K562 (cell line): ENCODE measurements around the gene POMGNT2. TPM values are rescaled to one million over a fixed set of nuclear protein-coding genes. Genes with fewer than 3 reads are reported as not detected.

Experiments
- BACH1 ChIP-seq: fragments of 200-800 bp; sonication (Bioruptor generic); IDR thresholded peaks from 2 replicates; pipeline ENCODE4 v1.6.1; 2016; ENCODE audit warnings: missing genetic modification characterization, missing compliant biosample characterization
- ELF1 ChIP-seq: fragments of 200-800 bp; sonication (Bioruptor generic); IDR thresholded peaks from 2 replicates; pipeline ENCODE4 v1.6.1; 2016; ENCODE audit warnings: missing genetic modification characterization, missing compliant biosample characterization
- EP300 ChIP-seq: IDR thresholded peaks from 2 replicates; pipeline ENCODE4 v1.6.1; 2012; ENCODE audit warnings: low read length, improper control_type of control experiment
- FOXK1 ChIP-seq: sonication (generic); formaldehyde crosslinking; IDR thresholded peaks from 2 replicates; pipeline ENCODE4 v1.8.0; 2022; ENCODE audit warnings: missing genetic modification reagents, mild to moderate bottlenecking, borderline replicate concordance
- FOXM1 ChIP-seq, 2 experiments: fragments of 450-650 bp in 1 of 2; sonication (generic) in 1 of 2; formaldehyde crosslinking in 1 of 2; IDR thresholded peaks; 2 replicates each; pipeline versions ENCODE4 v1.6.1 to v1.9.0; 2017 to 2022; ENCODE audit warnings: low read depth in 2 of 2, mild to moderate bottlenecking in 2 of 2, missing genetic modification reagents in 1 of 2, moderate library complexity in 1 of 2
- KAT2B ChIP-seq: IDR thresholded peaks from one replicate; pipeline ENCODE4 v1.6.1; 2012; ENCODE audit warnings: low read depth, mild to moderate bottlenecking, control low read depth, inconsistent platforms, low read length, moderate library complexity
- KDM1A ChIP-seq, 2 experiments: fragments of 450-650 bp; IDR thresholded peaks; 2 replicates each; pipeline ENCODE4 v1.6.1; 2016; ENCODE audit warnings: mild to moderate bottlenecking in 2 of 2
- MIER1 ChIP-seq: fragments of 450-650 bp; IDR thresholded peaks from 2 replicates; pipeline ENCODE4 v1.6.1; 2016; ENCODE audit warnings: antibody characterized with exemption, mild to moderate bottlenecking, low read depth
- MYC ChIP-seq, 2 experiments: fragments of 250-450 bp in 1 of 2; sonication (Bioruptor Pico) in 1 of 2; IDR thresholded peaks; 2 replicates each; pipeline versions ENCODE4 v1.5.1 to v1.6.1; 2012 to 2021; ENCODE audit warnings: low read depth in 2 of 2, borderline replicate concordance in 1 of 2, improper control_type of control experiment in 1 of 2, low read length in 1 of 2, mild to moderate bottlenecking in 1 of 2, moderate library complexity in 1 of 2
- NBN ChIP-seq: fragments of 450-650 bp; IDR thresholded peaks from 2 replicates; pipeline ENCODE4 v1.6.1; 2016; ENCODE audit warnings: low read depth, mild to moderate bottlenecking
- NFYB ChIP-seq: IDR thresholded peaks from 2 replicates; pipeline ENCODE4 v1.6.1; 2011; ENCODE audit warnings: mild to moderate bottlenecking, moderate library complexity; ENCODE audit not compliant: insufficient read length; ENCODE audit errors: extremely low read depth
- NONO ChIP-seq, 2 experiments: fragments of 200-400 bp in 1 of 2; fragments of 450-650 bp in 1 of 2; formaldehyde crosslinking in 1 of 2; IDR thresholded peaks; 2 replicates each; pipeline ENCODE4 v1.6.1; 2017; ENCODE audit warnings: low read depth in 2 of 2, mild to moderate bottlenecking in 2 of 2, moderate library complexity in 2 of 2, low read length in 1 of 2
- NR2F6 ChIP-seq: fragments of 450-650 bp; formaldehyde crosslinking; IDR thresholded peaks from 2 replicates; pipeline ENCODE4 v1.4.0; 2020; ENCODE audit warnings: mild to moderate bottlenecking
- PHB2 ChIP-seq: fragments of 450-650 bp; IDR thresholded peaks from 2 replicates; pipeline ENCODE4 v1.6.1; 2017; ENCODE audit warnings: low read depth
- POLR2B ChIP-seq: fragments of 450-650 bp; IDR thresholded peaks from 2 replicates; pipeline ENCODE4 v1.6.1; 2018; ENCODE audit warnings: low read depth; ENCODE audit not compliant: partially characterized antibody
- RBBP5 ChIP-seq: fragments of 200-600 bp; sonication (generic); IDR thresholded peaks from 2 replicates; pipeline ENCODE4 v1.6.1; 2012; ENCODE audit warnings: borderline replicate concordance, mild to moderate bottlenecking, low read length, control low read depth, inconsistent platforms; ENCODE audit not compliant: insufficient read depth, poor library complexity, severe bottlenecking
- ZNF12 ChIP-seq: sonication (generic); formaldehyde crosslinking; IDR thresholded peaks from 2 replicates; pipeline ENCODE4 v1.4.0; 2020; ENCODE audit warnings: mild to moderate bottlenecking, missing genetic modification reagents
- ZNF717 ChIP-seq: fragments of 250-450 bp; sonication (Bioruptor Pico); IDR thresholded peaks from 2 replicates; pipeline ENCODE4 v1.5.0; 2021
- polyA plus RNA-seq, 8 experiments: library from polyadenylated mRNA; depleted of rRNA in 4 of 8; stranded (reverse) in 5 of 8; unstranded in 3 of 8; fragments of >200 nt; fragmentation: Nextera tagmentation in 2 of 8; fragmentation: Illumina TruSeq in 1 of 8; extraction: Ambion mirVana in 2 of 8; extraction: Trizol in 1 of 8; gene quantifications; 2 replicates each; pipeline versions ENCODE4 v1.2.1 to v1.2.3, GENCODE V29; 2011 to 2014; ENCODE audit warnings: inconsistent platforms in 1 of 8, missing spikeins in 1 of 8
- total RNA-seq, 7 experiments: library from RNA; depleted of rRNA in 6 of 7; stranded (reverse); fragments of >200 nt in 6 of 7; fragmentation: Illumina TruSeq in 2 of 7; extraction: Trizol in 2 of 7; gene quantifications; 2 replicates each; pipeline versions ENCODE4 v1.2.1 to v1.2.3, GENCODE V29; 2011 to 2021; ENCODE audit warnings: low replicate concordance in 1 of 7
- TF ChIP-seq, protein P1 (sequence below): sonication (generic); formaldehyde crosslinking; IDR thresholded peaks from 2 replicates; pipeline ENCODE4 v1.8.0; 2022; ENCODE audit warnings: mild to moderate bottlenecking, low read depth, missing genetic modification reagents
- TF ChIP-seq, protein P2 (sequence below): IDR thresholded peaks from 2 replicates; pipeline ENCODE4 v1.6.1; 2011; ENCODE audit not compliant: insufficient read length; ENCODE audit errors: extremely low read depth
- TF ChIP-seq, protein P3 (sequence below): fragments of 450-650 bp; IDR thresholded peaks from 2 replicates; pipeline ENCODE4 v1.6.1; 2017; ENCODE audit warnings: antibody characterized with exemption

POMGNT2 gene
- total and polyA plus RNA-seq, 9 of the 15 experiments (the other 6 are each of a cell fraction or from before 2014, with no cell fraction given) = 0.65 to 14.1 (median 10.3) TPM

DNA sequence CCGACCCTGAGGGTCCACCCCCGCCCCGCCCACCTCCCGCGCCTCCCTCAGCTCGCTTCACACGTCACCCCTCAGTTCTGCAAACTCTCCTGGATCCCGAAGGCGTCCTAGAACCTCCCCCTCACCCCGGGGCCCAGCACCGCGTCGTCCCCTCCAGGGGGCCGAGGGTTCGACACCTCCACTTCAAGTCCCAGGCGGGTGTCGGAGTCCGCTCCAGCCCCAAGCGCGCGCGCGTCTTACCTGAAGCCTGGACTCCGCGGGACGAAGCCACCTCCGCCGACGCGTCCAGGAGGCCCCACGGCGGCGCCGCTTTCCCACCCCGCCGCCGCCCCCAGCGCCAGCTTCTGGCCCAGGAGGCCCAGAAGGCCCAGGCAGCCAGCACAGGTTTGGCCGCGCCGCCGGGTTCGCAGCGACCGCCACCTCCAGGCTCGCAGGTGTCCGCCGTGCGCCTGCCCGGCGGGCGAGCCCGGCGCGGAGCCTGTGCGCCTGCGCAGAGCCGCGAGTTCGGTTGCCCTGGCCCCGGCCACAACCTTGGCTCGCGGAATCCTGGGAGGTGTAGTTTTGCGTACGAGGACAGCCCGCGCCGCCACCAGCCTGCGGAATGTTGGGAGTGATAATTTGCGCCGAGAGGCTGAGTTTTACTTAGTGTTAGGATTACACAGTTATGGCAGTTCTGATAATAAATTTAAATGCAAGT lies at the start of gene POMGNT2 (continued):
- TF ChIP-seq, protein P1, sequence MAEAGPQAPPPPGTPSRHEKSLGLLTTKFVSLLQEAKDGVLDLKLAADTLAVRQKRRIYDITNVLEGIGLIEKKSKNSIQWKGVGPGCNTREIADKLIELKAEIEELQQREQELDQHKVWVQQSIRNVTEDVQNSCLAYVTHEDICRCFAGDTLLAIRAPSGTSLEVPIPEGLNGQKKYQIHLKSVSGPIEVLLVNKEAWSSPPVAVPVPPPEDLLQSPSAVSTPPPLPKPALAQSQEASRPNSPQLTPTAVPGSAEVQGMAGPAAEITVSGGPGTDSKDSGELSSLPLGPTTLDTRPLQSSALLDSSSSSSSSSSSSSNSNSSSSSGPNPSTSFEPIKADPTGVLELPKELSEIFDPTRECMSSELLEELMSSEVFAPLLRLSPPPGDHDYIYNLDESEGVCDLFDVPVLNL (CRISPR knock-in tag) = no peak
- TF ChIP-seq POLR2B = no peak
- TF ChIP-seq ZNF12 (CRISPR knock-in tag) = no peak
- TF ChIP-seq KAT2B = no peak
- TF ChIP-seq MYC (IDR thresholded peaks at IDR 0.05; ENCODE audit: low read depth, low read length) = peak; percentile 38; the same call in 1 of the 2 replicates
- TF ChIP-seq MYC (CRISPR knock-in tag; IDR thresholded peaks at IDR 0.05; ENCODE audit: borderline replicate concordance, low read depth) = no peak
- no peak for TF ChIP-seq NFYB
- TF ChIP-seq BACH1 (tag) = no peak
- peak; percentile 82 for TF ChIP-seq RBBP5
- TF ChIP-seq KDM1A (IDR thresholded peaks at IDR 0.05) = no peak
- no peak for TF ChIP-seq ZNF717 (CRISPR knock-in tag)
- TF ChIP-seq, protein P2, sequence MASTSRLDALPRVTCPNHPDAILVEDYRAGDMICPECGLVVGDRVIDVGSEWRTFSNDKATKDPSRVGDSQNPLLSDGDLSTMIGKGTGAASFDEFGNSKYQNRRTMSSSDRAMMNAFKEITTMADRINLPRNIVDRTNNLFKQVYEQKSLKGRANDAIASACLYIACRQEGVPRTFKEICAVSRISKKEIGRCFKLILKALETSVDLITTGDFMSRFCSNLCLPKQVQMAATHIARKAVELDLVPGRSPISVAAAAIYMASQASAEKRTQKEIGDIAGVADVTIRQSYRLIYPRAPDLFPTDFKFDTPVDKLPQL = no peak
- TF ChIP-seq NR2F6 (CRISPR knock-in tag) = no peak
- no peak for TF ChIP-seq FOXM1 (IDR thresholded peaks at IDR 0.05; ENCODE audit: low read depth)
- TF ChIP-seq FOXM1 (CRISPR knock-in tag; IDR thresholded peaks at IDR 0.05; ENCODE audit: low read depth) = no peak
- TF ChIP-seq ELF1 (tag) = no peak
- no peak for TF ChIP-seq EP300
- no peak for TF ChIP-seq PHB2
- no peak for TF ChIP-seq MIER1
- no peak for TF ChIP-seq FOXK1 (CRISPR knock-in tag)
- TF ChIP-seq, protein P3, sequence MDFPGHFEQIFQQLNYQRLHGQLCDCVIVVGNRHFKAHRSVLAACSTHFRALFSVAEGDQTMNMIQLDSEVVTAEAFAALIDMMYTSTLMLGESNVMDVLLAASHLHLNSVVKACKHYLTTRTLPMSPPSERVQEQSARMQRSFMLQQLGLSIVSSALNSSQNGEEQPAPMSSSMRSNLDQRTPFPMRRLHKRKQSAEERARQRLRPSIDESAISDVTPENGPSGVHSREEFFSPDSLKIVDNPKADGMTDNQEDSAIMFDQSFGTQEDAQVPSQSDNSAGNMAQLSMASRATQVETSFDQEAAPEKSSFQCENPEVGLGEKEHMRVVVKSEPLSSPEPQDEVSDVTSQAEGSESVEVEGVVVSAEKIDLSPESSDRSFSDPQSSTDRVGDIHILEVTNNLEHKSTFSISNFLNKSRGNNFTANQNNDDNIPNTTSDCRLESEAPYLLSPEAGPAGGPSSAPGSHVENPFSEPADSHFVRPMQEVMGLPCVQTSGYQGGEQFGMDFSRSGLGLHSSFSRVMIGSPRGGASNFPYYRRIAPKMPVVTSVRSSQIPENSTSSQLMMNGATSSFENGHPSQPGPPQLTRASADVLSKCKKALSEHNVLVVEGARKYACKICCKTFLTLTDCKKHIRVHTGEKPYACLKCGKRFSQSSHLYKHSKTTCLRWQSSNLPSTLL = no peak
- TF ChIP-seq NONO (IDR thresholded peaks at IDR 0.05; ENCODE audit: low read depth in 2 of 2, low read length in 1 of 2) = peak; percentile 79 to 90
- TF ChIP-seq NBN = no peak
